PFSK-1 (cell line): Measurements from ENCODE around the gene AIG1.

ENCODE experiments used
- FOXP2 ChIP-seq: optimal IDR thresholded peaks from 2 replicates; pipeline ENCODE3; 2011; ENCODE audit warnings: borderline replicate concordance, control low read depth, inconsistent platforms; ENCODE audit not compliant: insufficient read depth; ENCODE audit errors: extremely low read length, extremely low read depth
- POLR2AphosphoS5 ChIP-seq: IDR thresholded peaks from 2 replicates; pipeline ENCODE4 v1.6.1; 2012; ENCODE audit warnings: low read depth, mild to moderate bottlenecking, control low read depth, low read length, moderate library complexity
- REST ChIP-seq, 2 experiments: IDR thresholded peaks; 2 replicates each; pipeline versions ENCODE4 v1.6.1 to v1.8.0; 2011 to 2012; ENCODE audit warnings: low read depth in 2 of 2, low read length in 2 of 2, control low read depth in 1 of 2, inconsistent platforms in 1 of 2, mild to moderate bottlenecking in 1 of 2, moderate library complexity in 1 of 2; ENCODE audit not compliant: insufficient read depth in 1 of 2
- SIN3A ChIP-seq: IDR thresholded peaks from 2 replicates; pipeline ENCODE4 v1.6.1; 2012; ENCODE audit warnings: mild to moderate bottlenecking, low read length, moderate library complexity, borderline replicate concordance; ENCODE audit not compliant: insufficient read depth
- TAF1 ChIP-seq: IDR thresholded peaks from 2 replicates; pipeline ENCODE4 v1.6.1; 2012; ENCODE audit warnings: low read length, control low read depth, borderline replicate concordance; ENCODE audit not compliant: insufficient read depth

AIG1 gene

GRCh38 chr6:143210420-143210819, 149.7 kb downstream of the AIG1 start:
- TF ChIP-seq REST (IDR thresholded peaks at IDR 0.05; ENCODE audit: insufficient read depth in 1 of 2, low read depth in 2 of 2, low read length in 2 of 2) (no peak), FOXP2 (no peak), TAF1 (no peak), POLR2AphosphoS5 (no peak), SIN3A (no peak)

GRCh38 chr6:143213859-143214376, 153.2 kb downstream of the AIG1 start:
- no peak for TF ChIP-seq SIN3A
- no peak for TF ChIP-seq REST (IDR thresholded peaks at IDR 0.05; ENCODE audit: insufficient read depth in 1 of 2, low read depth in 2 of 2, low read length in 2 of 2)
- TF ChIP-seq POLR2AphosphoS5: no peak
- TF ChIP-seq TAF1: no peak
- no peak for TF ChIP-seq FOXP2

GRCh38 chr6:143215363-143215762, 154.7 kb downstream of the AIG1 start:
- TF ChIP-seq FOXP2: no peak
- no peak for TF ChIP-seq TAF1
- no peak for TF ChIP-seq SIN3A
- no peak for TF ChIP-seq POLR2AphosphoS5
- no peak for TF ChIP-seq REST (IDR thresholded peaks at IDR 0.05; ENCODE audit: insufficient read depth in 1 of 2, low read depth in 2 of 2, low read length in 2 of 2)

- TF ChIP-seq FOXP2 (no peak), POLR2AphosphoS5 (no peak), TAF1 (no peak), REST (IDR thresholded peaks at IDR 0.05; ENCODE audit: insufficient read depth in 1 of 2, low read depth in 2 of 2, low read length in 2 of 2) (no peak), SIN3A (no peak)
Measured at GRCh38 chr6:143215771-143216170, 155.1 kb downstream of the AIG1 start.

GRCh38 chr6:143218233-143218632, 157.5 kb downstream of the AIG1 start:
- no peak for TF ChIP-seq REST (IDR thresholded peaks at IDR 0.05; ENCODE audit: insufficient read depth in 1 of 2, low read depth in 2 of 2, low read length in 2 of 2)
- TF ChIP-seq FOXP2: no peak
- no peak for TF ChIP-seq SIN3A
- TF ChIP-seq POLR2AphosphoS5: no peak
- TF ChIP-seq TAF1: no peak
